Measurements from ENCODE around the gene TESK2. TPM values are rescaled to one million over a fixed set of nuclear protein-coding genes. Genes with fewer than 3 reads are reported as not detected.
"Not testable (repeated sequence)": the region's sequence is repeated elsewhere in the genome, so short reads cannot be mapped to it uniquely, and the experiment has no call there.

The TESK2 gene
- total RNA-seq, 4 donors from 2014 or later: 16.5 to 30.5 (median 23.2) TPM

DNA sequence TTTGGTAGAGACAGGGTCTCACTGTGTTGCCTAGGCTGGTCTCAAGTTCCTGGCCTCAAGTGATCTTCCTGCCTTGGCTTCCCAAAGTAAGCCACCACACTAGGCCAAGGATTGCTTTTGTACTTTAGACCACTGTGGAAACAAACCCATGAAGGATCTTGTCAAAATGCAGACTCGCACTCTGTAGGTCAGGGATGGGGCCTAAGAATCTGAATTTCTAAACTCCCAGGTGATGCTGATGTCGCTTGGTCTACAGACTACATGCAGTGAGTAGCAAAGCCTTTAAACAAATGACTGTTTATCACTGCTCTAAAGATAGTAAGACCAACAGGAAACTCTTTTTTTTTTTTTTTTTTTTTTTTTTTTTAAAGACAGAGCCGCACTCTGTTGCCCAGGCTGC is 96.6 kb downstream of the TESK2 start:
- no peak for DNase-seq
- TF ChIP-seq, protein P1, sequence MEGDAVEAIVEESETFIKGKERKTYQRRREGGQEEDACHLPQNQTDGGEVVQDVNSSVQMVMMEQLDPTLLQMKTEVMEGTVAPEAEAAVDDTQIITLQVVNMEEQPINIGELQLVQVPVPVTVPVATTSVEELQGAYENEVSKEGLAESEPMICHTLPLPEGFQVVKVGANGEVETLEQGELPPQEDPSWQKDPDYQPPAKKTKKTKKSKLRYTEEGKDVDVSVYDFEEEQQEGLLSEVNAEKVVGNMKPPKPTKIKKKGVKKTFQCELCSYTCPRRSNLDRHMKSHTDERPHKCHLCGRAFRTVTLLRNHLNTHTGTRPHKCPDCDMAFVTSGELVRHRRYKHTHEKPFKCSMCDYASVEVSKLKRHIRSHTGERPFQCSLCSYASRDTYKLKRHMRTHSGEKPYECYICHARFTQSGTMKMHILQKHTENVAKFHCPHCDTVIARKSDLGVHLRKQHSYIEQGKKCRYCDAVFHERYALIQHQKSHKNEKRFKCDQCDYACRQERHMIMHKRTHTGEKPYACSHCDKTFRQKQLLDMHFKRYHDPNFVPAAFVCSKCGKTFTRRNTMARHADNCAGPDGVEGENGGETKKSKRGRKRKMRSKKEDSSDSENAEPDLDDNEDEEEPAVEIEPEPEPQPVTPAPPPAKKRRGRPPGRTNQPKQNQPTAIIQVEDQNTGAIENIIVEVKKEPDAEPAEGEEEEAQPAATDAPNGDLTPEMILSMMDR (IDR thresholded peaks at IDR 0.05): no peak
- no peak for TF ChIP-seq POLR2A (IDR thresholded peaks at IDR 0.05)
- H3K27ac ChIP-seq: peak overlapping the region in 3 of 4 donors; percentile 39 to 76 (median 58)

DNA sequence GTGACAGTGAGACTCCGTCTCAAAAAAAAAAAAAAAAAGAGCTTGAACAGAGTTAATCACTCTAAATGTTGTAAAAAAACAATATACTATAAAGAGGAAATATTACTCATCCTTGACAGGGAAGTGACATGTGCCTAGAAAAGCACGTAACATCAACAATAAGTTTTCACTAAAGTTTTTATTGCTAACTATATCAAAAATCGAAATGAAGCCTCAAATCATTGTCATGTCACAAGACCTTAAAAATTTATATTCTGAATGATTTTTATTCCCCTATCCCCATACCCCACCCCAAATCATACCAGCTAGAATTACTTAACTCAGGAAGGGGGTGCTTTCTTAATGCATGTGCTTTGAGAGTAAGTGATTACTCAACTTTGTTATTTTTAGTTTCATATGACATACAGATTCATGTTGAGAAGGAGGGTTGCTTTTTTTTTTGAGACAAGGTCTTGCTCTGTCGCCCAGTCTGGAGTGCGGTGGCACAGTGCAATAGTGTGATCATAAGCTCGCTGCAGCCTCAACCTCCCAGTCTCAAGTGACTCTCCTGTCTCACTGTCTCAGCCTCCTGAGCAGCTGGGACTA is 97.2 kb downstream of the TESK2 start:
- peak in 2 of 3 donors; percentile 53 to 59 for DNase-seq
- H3K4me3 ChIP-seq: no peak overlapping the region
- TF ChIP-seq, protein P1 (IDR thresholded peaks at IDR 0.05): no peak
- TF ChIP-seq POLR2A (IDR thresholded peaks at IDR 0.05): no peak
- peak overlapping the region in 3 of 4 donors; percentile 39 to 76 (median 58) for H3K27ac ChIP-seq
- peaks cover 0 to 9% (median 0%) of the 10 kb centered on the region in 4 donors for H3K4me1 ChIP-seq
- no peaks in the 10 kb centered on the region for H3K36me3 ChIP-seq
- no peaks in the 10 kb centered on the region for H3K27me3 ChIP-seq
- no peaks in the 10 kb centered on the region for H3K9me3 ChIP-seq

More for the DNA sequence above, 96.6 kb downstream of the TESK2 start:
- peaks cover 0 to 9% (median 0%) of the 10 kb centered on the region in 4 donors for H3K4me1 ChIP-seq
- H3K4me3 ChIP-seq: no peak overlapping the region
- H3K36me3 ChIP-seq: no peaks in the 10 kb centered on the region
- no peaks in the 10 kb centered on the region for H3K27me3 ChIP-seq
- no peaks in the 10 kb centered on the region for H3K9me3 ChIP-seq

DNA sequence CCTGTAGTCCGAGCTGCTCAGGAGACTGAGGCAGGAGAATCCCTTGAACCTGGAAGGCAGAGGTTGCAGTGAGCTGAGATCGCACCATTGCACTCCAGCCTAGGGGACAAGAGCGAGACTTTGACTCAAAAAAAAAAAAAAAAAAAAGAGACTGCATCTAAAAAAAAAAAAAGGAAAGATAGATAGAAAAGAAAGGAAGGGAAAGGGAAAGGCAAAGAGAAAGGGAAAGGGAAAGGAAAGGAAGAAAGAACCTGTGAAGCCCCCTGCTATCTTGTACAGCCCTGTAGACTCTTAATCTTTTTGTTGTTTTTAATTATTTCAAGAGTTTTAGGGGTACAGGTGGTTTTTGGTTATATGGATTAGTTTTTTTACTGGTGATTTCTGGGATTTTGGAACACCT is 104.7 kb downstream of the TESK2 start:
- H3K4me3 ChIP-seq: no peak overlapping the region
- no peaks in the 10 kb centered on the region for H3K36me3 ChIP-seq
- no peaks in the 10 kb centered on the region for H3K27me3 ChIP-seq
- H3K4me1 ChIP-seq: no peaks in the 10 kb centered on the region
- DNase-seq: no peak
- no peaks in the 10 kb centered on the region for H3K9me3 ChIP-seq
- no peak overlapping the region for H3K27ac ChIP-seq
- TF ChIP-seq, protein P1 (IDR thresholded peaks at IDR 0.05): no peak
- TF ChIP-seq POLR2A (IDR thresholded peaks at IDR 0.05): no peak

DNA sequence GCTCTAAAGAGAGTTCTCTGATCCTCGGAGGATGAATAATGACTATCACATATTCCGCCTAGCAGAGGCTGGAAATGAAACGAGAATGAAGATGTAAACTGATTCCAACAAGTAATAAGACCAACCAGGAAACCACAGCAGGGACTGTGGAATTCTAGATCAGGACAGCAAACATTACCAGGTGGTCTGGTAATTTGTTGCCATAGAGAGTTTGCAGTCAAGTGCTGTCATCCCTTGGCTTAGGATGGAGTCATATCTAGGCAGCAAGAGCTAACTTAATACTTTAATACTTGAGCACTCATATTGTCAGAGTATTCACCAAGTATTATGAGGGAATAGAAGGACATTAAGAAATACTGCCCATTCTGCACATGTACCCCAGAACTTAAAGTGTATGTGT is 105.7 kb downstream of the TESK2 start:
- no peak for DNase-seq
- Histone ChIP-seq H3K27ac (no peak overlapping the region), H3K36me3 (no peaks in the 10 kb centered on the region), H3K4me3 (no peak overlapping the region), H3K27me3 (no peaks in the 10 kb centered on the region), H3K9me3 (no peaks in the 10 kb centered on the region), H3K4me1 (no peaks in the 10 kb centered on the region)
- TF ChIP-seq, protein P1 (IDR thresholded peaks at IDR 0.05): no peak
- TF ChIP-seq POLR2A (IDR thresholded peaks at IDR 0.05): no peak

DNA sequence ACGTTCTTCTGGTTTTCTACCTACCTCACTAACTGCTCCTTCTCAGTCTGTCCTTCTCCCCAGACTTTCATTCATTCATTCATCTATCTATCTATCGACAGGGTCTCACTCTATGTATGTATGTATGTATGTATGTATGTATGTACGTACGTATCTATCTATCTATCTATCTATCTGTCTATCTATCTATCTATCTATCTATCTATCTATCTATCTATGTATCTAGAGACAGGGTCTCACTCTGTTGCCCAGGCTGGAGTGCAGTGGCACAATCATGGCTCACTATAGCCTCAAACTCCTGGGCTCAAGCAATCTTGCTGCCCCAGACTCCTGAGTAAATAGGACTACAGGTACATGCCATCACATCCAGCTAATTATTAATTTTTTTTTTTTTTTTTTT is 106.8 kb downstream of the TESK2 start:
- not testable (repeated sequence) for H3K9me3 ChIP-seq, H3K27ac ChIP-seq, H3K4me3 ChIP-seq, H3K4me1 ChIP-seq, DNase-seq, H3K36me3 ChIP-seq, H3K27me3 ChIP-seq

DNA sequence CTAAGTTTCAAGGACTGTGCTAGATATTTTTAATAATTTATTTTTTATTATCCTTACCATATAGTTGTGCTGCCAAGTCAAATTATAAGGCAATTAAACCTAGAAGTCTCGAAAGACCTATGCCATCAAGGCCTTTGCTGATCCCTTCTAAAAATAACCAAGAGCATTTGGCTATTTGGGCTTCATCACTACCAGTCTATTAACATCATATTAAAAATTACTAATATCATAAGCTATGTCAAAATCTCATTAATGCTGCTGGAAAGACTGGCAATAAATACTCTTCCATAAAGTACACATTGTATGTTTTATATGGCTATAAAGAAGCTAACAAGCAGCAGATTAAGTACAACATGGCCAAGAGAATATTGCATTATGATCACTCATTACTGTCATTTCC is 107.8 kb downstream of the TESK2 start:
- H3K36me3 ChIP-seq: no peaks in the 10 kb centered on the region

More for the DNA sequence above, 107.8 kb downstream of the TESK2 start:
- DNase-seq: no peak
- TF ChIP-seq, protein P1 (IDR thresholded peaks at IDR 0.05): no peak
- TF ChIP-seq POLR2A (IDR thresholded peaks at IDR 0.05): no peak
- H3K4me3 ChIP-seq: no peak overlapping the region
- H3K4me1 ChIP-seq: no peaks in the 10 kb centered on the region
- H3K9me3 ChIP-seq: no peaks in the 10 kb centered on the region
- no peaks in the 10 kb centered on the region for H3K27me3 ChIP-seq
- H3K27ac ChIP-seq: no peak overlapping the region

Measured in Peyer's patch (tissue), 4 donors.